HG03175 (cell line): ENCODE measurements around the gene PHF3.
A peak's percentile ranks its signal among the peaks of the same experiment; 100 is the strongest.
"Not testable (repeated sequence)": the region's sequence is repeated elsewhere in the genome, so short reads cannot be mapped to it uniquely, and the experiment has no call there.

Source experiments
- ATAC-seq: cut with Tn5 transposase; IDR thresholded peaks from one replicate; pipeline ENCODE4 v1.9.1; 2021; ENCODE audit warnings: mild to moderate bottlenecking, moderate library complexity; ENCODE audit not compliant: unreplicated experiment

PHF3 gene

GRCh38 chr6:63690221-63690620 is 54.6 kb downstream of the PHF3 start:
- ATAC-seq: no peak

GRCh38 chr6:63705707-63706106 is 70.1 kb downstream of the PHF3 start:
- ATAC-seq: no peak

GRCh38 chr6:63706630-63707029 is 71.0 kb downstream of the PHF3 start:
- no peak for ATAC-seq

- no peak for ATAC-seq
Measured at GRCh38 chr6:63708631-63709030, 73.0 kb downstream of the PHF3 start.

GRCh38 chr6:63709148-63709547 is 73.5 kb downstream of the PHF3 start:
- no peak for ATAC-seq

GRCh38 chr6:63713332-63713731 is 77.7 kb downstream of the PHF3 start:
- ATAC-seq: no peak

GRCh38 chr6:63714091-63714490 is 78.5 kb downstream of the PHF3 start:
- ATAC-seq: peak; percentile 65

- ATAC-seq: no peak
Measured at GRCh38 chr6:63716169-63716568, 80.6 kb downstream of the PHF3 start.

- ATAC-seq: no peak
Measured at GRCh38 chr6:63721181-63721580, 85.6 kb downstream of the PHF3 start.

- ATAC-seq: no peak
Measured at GRCh38 chr6:63724721-63725120, 89.1 kb downstream of the PHF3 start.

GRCh38 chr6:63730311-63730710 is 94.7 kb downstream of the PHF3 start:
- ATAC-seq: no peak

GRCh38 chr6:63731930-63732329 is 96.3 kb downstream of the PHF3 start:
- ATAC-seq: no peak

- ATAC-seq: no peak
Measured at GRCh38 chr6:63732336-63732735, 96.7 kb downstream of the PHF3 start.

GRCh38 chr6:63734923-63735322 is 99.3 kb downstream of the PHF3 start:
- ATAC-seq: no peak

- ATAC-seq: not testable (repeated sequence)
Measured at GRCh38 chr6:63738190-63738589, 102.6 kb downstream of the PHF3 start.

- no peak for ATAC-seq
Measured at GRCh38 chr6:63739094-63739687, 103.6 kb downstream of the PHF3 start.

- no peak for ATAC-seq
Measured at GRCh38 chr6:63740709-63741108, 105.1 kb downstream of the PHF3 start.

- ATAC-seq: no peak
Measured at GRCh38 chr6:63742060-63742459, 106.5 kb downstream of the PHF3 start.

- no peak for ATAC-seq
Measured at GRCh38 chr6:63743691-63744090, 108.1 kb downstream of the PHF3 start.

GRCh38 chr6:63744810-63745209 is 109.2 kb downstream of the PHF3 start:
- no peak for ATAC-seq

- no peak for ATAC-seq
Measured at GRCh38 chr6:63745784-63746183, 110.2 kb downstream of the PHF3 start.

- ATAC-seq: no peak
Measured at GRCh38 chr6:63750400-63750799, 114.8 kb downstream of the PHF3 start.

- ATAC-seq: not testable (repeated sequence)
Measured at GRCh38 chr6:63757275-63757674, 121.7 kb downstream of the PHF3 start.
